HG02571 (cell line): ENCODE measurements around the gene APBA2.
A peak's percentile ranks its signal among the peaks of the same experiment; 100 is the strongest.

Source experiments
- ATAC-seq: cut with Tn5 transposase; IDR thresholded peaks from one replicate; pipeline ENCODE4 v1.9.1; 2021; ENCODE audit warnings: mild to moderate bottlenecking, moderate library complexity; ENCODE audit not compliant: unreplicated experiment

Gene APBA2

GRCh38 chr15:29127506-29128430 lies 242.0 kb downstream of the APBA2 start:
- ATAC-seq: no peak

GRCh38 chr15:29128671-29129070 lies 242.9 kb downstream of the APBA2 start:
- no peak for ATAC-seq

- ATAC-seq: no peak
Measured at GRCh38 chr15:29129221-29129620, 243.4 kb downstream of the APBA2 start.

GRCh38 chr15:29129926-29130325 lies 244.2 kb downstream of the APBA2 start:
- no peak for ATAC-seq

GRCh38 chr15:29130476-29130875 lies 244.7 kb downstream of the APBA2 start:
- no peak for ATAC-seq

GRCh38 chr15:29130951-29131839 lies 245.4 kb downstream of the APBA2 start:
- ATAC-seq: no peak

GRCh38 chr15:29131840-29132420 lies 246.2 kb downstream of the APBA2 start:
- ATAC-seq: no peak

GRCh38 chr15:29132735-29133181 lies 247.0 kb downstream of the APBA2 start:
- ATAC-seq: no peak

- ATAC-seq: no peak
Measured at GRCh38 chr15:29133321-29133720, 247.5 kb downstream of the APBA2 start.

- no peak for ATAC-seq
Measured at GRCh38 chr15:29133791-29134190, 248.0 kb downstream of the APBA2 start.

- ATAC-seq: no peak
Measured at GRCh38 chr15:29134239-29134638, 248.5 kb downstream of the APBA2 start.

GRCh38 chr15:29134641-29135308 lies 249.0 kb downstream of the APBA2 start:
- ATAC-seq: no peak

- no peak for ATAC-seq
Measured at GRCh38 chr15:29135309-29135657, 249.5 kb downstream of the APBA2 start.

GRCh38 chr15:29135702-29136646 lies 250.2 kb downstream of the APBA2 start:
- no peak for ATAC-seq

GRCh38 chr15:29138260-29138659 lies 252.5 kb downstream of the APBA2 start:
- no peak for ATAC-seq

GRCh38 chr15:29139072-29139471 lies 253.3 kb downstream of the APBA2 start:
- no peak for ATAC-seq

GRCh38 chr15:29139540-29140459 lies 254.0 kb downstream of the APBA2 start:
- peak; percentile 59 for ATAC-seq

- no peak for ATAC-seq
Measured at GRCh38 chr15:29140475-29141307, 254.9 kb downstream of the APBA2 start.
